Neural cell (in vitro differentiated cells): ENCODE results near the gene MFSD6L.

Source experiments
- EP300 ChIP-seq: fragments of 450-650 bp; conservative IDR thresholded peaks from 2 replicates; pipeline ENCODE4 v1.6.1; 2014; ENCODE audit warnings: antibody characterized with exemption, mild to moderate bottlenecking, moderate library complexity; ENCODE audit not compliant: poor library complexity, severe bottlenecking
- EZH2 ChIP-seq: fragments of 200-600, 300-800 bp; shearing (Covaris generic), sonication (generic); IDR thresholded peaks from 2 replicates; pipeline ENCODE4 v1.6.1; 2014; ENCODE audit warnings: antibody characterized with exemption, low read length, borderline replicate concordance, mild to moderate bottlenecking; ENCODE audit not compliant: insufficient read depth, poor library complexity, severe bottlenecking
- POLR2AphosphoS5 ChIP-seq: IDR thresholded peaks from 2 replicates; pipeline ENCODE4 v1.6.1; 2012
- RAD21 ChIP-seq: fragments of 450-650 bp; conservative IDR thresholded peaks from 2 replicates; pipeline ENCODE4 v1.6.1; 2014; ENCODE audit warnings: antibody characterized with exemption, mild to moderate bottlenecking, moderate library complexity
- TF ChIP-seq, protein P1 (sequence below): fragments of 450-650 bp; IDR thresholded peaks from 2 replicates; pipeline ENCODE4 v1.5.1; 2014; ENCODE audit warnings: antibody characterized with exemption, mild to moderate bottlenecking, moderate library complexity; ENCODE audit not compliant: poor library complexity, severe bottlenecking
- TF ChIP-seq, protein P2 (sequence below): IDR thresholded peaks from 2 replicates; pipeline ENCODE4 v1.6.1; 2012; ENCODE audit warnings: borderline replicate concordance

DNA sequence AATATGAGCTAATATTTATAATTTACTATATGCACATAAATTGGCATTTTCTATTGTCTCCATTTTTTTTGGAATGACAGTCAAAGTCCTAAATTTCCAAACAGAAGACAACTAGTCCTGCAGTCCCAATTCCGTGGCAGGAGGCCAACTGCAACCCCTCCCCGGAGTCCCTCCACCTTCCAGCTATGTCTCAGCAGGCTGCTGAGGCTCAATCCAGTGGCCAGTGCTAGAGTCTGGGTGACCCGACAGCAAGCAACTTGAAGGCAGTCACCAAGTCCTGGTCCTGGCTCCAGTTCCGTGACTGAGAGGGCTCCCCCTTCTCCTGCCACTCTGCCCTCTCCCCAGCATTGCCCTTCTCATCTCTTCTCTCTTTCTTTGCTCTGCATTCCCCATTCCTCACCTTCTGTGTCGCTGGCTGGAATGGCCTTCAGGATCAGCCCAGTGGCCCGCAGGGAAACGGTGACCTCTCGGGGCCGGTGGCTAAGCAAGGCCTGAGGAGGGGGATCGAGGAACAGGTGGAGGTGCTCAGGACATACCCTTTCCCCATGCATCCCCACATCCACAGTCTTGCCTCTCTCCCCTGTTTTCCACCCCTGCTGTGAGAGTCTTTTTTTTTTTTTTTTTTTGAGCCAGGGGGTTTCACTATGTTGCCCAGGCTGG lies 22.4 kb upstream of the MFSD6L start:
- TF ChIP-seq, protein P1, sequence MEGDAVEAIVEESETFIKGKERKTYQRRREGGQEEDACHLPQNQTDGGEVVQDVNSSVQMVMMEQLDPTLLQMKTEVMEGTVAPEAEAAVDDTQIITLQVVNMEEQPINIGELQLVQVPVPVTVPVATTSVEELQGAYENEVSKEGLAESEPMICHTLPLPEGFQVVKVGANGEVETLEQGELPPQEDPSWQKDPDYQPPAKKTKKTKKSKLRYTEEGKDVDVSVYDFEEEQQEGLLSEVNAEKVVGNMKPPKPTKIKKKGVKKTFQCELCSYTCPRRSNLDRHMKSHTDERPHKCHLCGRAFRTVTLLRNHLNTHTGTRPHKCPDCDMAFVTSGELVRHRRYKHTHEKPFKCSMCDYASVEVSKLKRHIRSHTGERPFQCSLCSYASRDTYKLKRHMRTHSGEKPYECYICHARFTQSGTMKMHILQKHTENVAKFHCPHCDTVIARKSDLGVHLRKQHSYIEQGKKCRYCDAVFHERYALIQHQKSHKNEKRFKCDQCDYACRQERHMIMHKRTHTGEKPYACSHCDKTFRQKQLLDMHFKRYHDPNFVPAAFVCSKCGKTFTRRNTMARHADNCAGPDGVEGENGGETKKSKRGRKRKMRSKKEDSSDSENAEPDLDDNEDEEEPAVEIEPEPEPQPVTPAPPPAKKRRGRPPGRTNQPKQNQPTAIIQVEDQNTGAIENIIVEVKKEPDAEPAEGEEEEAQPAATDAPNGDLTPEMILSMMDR, result no peak
- TF ChIP-seq EZH2 (no peak), EP300 (no peak), POLR2AphosphoS5 (no peak), RAD21 (no peak)
- TF ChIP-seq, protein P2, sequence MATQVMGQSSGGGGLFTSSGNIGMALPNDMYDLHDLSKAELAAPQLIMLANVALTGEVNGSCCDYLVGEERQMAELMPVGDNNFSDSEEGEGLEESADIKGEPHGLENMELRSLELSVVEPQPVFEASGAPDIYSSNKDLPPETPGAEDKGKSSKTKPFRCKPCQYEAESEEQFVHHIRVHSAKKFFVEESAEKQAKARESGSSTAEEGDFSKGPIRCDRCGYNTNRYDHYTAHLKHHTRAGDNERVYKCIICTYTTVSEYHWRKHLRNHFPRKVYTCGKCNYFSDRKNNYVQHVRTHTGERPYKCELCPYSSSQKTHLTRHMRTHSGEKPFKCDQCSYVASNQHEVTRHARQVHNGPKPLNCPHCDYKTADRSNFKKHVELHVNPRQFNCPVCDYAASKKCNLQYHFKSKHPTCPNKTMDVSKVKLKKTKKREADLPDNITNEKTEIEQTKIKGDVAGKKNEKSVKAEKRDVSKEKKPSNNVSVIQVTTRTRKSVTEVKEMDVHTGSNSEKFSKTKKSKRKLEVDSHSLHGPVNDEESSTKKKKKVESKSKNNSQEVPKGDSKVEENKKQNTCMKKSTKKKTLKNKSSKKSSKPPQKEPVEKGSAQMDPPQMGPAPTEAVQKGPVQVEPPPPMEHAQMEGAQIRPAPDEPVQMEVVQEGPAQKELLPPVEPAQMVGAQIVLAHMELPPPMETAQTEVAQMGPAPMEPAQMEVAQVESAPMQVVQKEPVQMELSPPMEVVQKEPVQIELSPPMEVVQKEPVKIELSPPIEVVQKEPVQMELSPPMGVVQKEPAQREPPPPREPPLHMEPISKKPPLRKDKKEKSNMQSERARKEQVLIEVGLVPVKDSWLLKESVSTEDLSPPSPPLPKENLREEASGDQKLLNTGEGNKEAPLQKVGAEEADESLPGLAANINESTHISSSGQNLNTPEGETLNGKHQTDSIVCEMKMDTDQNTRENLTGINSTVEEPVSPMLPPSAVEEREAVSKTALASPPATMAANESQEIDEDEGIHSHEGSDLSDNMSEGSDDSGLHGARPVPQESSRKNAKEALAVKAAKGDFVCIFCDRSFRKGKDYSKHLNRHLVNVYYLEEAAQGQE, result no peak
